ENCODE data around the gene MIB1. TPM values are rescaled to one million over a fixed set of nuclear protein-coding genes. Genes with fewer than 3 reads are reported as not detected.

Gene MIB1
- total RNA-seq, 2 experiments from 2014 or later, result 34.6 to 37.4 TPM

DNA sequence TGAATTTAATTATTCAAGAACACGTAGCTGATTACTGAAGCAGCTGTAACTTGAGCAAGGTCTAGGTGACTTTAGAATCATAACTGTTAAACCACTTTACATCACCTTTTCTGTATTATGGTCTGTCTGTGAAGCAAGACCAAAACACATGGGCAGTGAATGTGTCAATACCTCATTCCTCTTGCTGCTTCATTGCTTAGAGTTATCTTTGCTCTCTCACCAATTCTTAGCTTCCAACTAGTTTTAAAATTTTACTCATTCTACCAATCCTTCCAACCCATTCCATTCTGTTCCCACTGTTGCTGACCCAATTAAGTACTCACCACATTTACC, 80.2 kb downstream of the MIB1 start:
- DNase-seq, result no peak
- no peak for ATAC-seq
- ChIA-PET CTCF (interaction anchor here (0.6 to 2.0 kb wide), 8 partner anchors 10 to 32 kb away, joined by 3 to 8 read pairs (median 3); no protein-coding TSS in a partner anchor), POLR2A (no interaction called here)
- no peak overlapping the region for H3K27ac Mint-ChIP-seq
- H3K4me1 Mint-ChIP-seq (ENCODE audit: low read depth), result no peaks in the 10 kb centered on the region
- no peaks in the 10 kb centered on the region for H3K27me3 Mint-ChIP-seq
- no peak overlapping the region for H3K4me3 Mint-ChIP-seq
- TF ChIP-seq, protein P1, sequence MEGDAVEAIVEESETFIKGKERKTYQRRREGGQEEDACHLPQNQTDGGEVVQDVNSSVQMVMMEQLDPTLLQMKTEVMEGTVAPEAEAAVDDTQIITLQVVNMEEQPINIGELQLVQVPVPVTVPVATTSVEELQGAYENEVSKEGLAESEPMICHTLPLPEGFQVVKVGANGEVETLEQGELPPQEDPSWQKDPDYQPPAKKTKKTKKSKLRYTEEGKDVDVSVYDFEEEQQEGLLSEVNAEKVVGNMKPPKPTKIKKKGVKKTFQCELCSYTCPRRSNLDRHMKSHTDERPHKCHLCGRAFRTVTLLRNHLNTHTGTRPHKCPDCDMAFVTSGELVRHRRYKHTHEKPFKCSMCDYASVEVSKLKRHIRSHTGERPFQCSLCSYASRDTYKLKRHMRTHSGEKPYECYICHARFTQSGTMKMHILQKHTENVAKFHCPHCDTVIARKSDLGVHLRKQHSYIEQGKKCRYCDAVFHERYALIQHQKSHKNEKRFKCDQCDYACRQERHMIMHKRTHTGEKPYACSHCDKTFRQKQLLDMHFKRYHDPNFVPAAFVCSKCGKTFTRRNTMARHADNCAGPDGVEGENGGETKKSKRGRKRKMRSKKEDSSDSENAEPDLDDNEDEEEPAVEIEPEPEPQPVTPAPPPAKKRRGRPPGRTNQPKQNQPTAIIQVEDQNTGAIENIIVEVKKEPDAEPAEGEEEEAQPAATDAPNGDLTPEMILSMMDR (IDR thresholded peaks at IDR 0.05), result no peak
- H3K9me3 Mint-ChIP-seq, result no peaks in the 10 kb centered on the region
- intact Hi-C loops (cut with micrococcal nuclease), result no loop called here
- peaks cover 21% of the 10 kb centered on the region for H3K36me3 Mint-ChIP-seq (ENCODE audit: low read depth)

DNA sequence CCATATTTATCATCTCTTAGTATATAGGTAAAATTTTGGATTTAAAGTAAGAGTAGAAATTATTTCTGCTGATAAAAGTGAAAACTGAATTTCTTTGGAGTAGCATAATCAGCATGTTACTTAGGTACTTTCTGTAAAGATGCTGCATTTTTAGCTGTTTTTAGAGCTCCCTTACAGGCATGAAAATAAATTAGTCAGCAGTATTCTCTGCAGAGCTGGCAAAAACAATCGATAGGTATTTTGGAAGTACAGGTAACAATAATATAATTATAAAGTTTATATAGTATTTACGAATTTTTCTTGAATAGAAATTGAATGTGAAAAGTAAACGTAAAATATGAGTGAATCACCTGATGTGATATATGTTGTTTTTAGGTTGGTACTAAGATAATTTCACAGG, 83.3 kb downstream of the MIB1 start:
- CTCF ChIA-PET, result interaction anchor here (1.0 kb wide), 1 partner anchor 49 kb away, joined by 3 read pairs; no protein-coding TSS in a partner anchor
- TF ChIP-seq, protein P1 (IDR thresholded peaks at IDR 0.05), result no peak

DNA sequence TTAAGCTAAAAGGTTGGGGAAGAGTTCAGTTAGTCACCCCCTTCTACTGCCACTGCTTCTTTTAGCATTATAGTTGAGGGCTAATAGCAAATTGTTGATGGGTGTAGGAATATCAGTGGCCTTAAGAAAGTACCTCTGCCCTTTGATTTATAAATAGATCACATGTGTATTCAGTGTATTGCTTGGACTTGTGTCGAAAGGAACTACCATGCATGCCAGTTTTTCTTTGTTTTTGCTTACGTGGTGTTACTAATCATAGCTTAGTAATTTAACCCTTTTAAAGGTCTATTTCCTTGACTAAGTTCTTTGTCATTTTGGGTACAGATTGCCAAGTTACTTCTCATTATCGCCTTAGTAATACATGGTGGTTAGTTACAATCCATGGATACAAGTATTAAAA, 85.6 kb downstream of the MIB1 start:
- H3K9me3 Mint-ChIP-seq, result no peaks in the 10 kb centered on the region
- TF ChIP-seq, protein P1 (IDR thresholded peaks at IDR 0.05), result no peak
- POLR2A ChIA-PET, result interaction anchor here (1.0 kb wide), 1 partner anchor 16 kb away, joined by 3 read pairs; no protein-coding TSS in a partner anchor
- peaks cover 3% of the 10 kb centered on the region for H3K36me3 Mint-ChIP-seq (ENCODE audit: low read depth)
- no peak for DNase-seq
- H3K27me3 Mint-ChIP-seq, result no peaks in the 10 kb centered on the region
- H3K4me3 Mint-ChIP-seq, result no peak overlapping the region
- H3K4me1 Mint-ChIP-seq (ENCODE audit: low read depth), result no peaks in the 10 kb centered on the region
- intact Hi-C loops (cut with micrococcal nuclease), result no loop called here
- H3K27ac Mint-ChIP-seq, result no peak overlapping the region
- CTCF ChIA-PET, result interaction anchor here (0.6 to 1.0 kb wide), 2 partner anchors 25 to 673 kb away, joined by 3 read pairs; no protein-coding TSS in a partner anchor
- ATAC-seq, result no peak

More for the DNA sequence above, 83.3 kb downstream of the MIB1 start:
- POLR2A ChIA-PET, result no interaction called here
- ATAC-seq (no peak), DNase-seq (no peak)
- Mint-ChIP-seq H3K4me1 (ENCODE audit: low read depth) (no peaks in the 10 kb centered on the region), H3K27ac (no peak overlapping the region), H3K27me3 (no peaks in the 10 kb centered on the region), H3K36me3 (ENCODE audit: low read depth) (peaks cover 12% of the 10 kb centered on the region), H3K4me3 (no peak overlapping the region), H3K9me3 (no peaks in the 10 kb centered on the region)
- intact Hi-C loops (cut with micrococcal nuclease), result no loop called here

DNA sequence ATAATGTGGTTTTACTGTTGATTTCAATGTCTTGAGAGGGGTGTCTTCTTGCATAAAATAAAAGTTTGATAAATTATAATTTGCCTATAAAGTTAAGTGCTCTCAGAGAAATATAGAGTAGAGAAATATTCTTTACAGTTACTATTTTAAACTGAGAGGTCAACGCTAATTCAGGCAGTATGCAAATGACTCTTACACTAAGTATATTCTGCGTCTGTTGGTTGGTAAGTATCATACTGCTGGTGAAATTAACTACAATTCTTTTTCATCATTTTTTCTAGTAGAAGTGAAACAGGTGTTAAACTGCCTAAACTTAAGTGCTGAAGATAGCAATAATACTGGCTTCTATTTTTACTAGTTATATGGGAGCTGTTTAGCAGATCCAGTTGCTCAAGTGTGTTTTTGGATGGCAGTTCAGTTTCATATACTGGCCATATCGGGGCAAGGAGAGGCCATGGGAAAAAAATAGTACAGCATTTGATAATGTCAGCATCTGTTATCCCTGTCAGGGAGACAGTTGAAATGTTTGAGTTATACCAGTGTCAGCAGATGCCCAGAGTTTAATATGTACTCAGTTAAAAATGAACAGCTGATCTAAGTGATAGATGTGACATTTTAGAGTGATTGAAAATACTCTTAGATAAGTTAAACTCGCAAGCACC, 86.2 kb downstream of the MIB1 start:
- Mint-ChIP-seq H3K36me3 (ENCODE audit: low read depth) (peaks cover 1% of the 10 kb centered on the region), H3K9me3 (no peaks in the 10 kb centered on the region), H3K4me3 (no peak overlapping the region), H3K27me3 (no peaks in the 10 kb centered on the region), H3K4me1 (ENCODE audit: low read depth) (no peaks in the 10 kb centered on the region), H3K27ac (no peak overlapping the region)
- intact Hi-C loops (cut with micrococcal nuclease), result no loop called here
- TF ChIP-seq, protein P1 (IDR thresholded peaks at IDR 0.05), result no peak
- ATAC-seq (no peak), DNase-seq (no peak)
- CTCF ChIA-PET, result interaction anchor here (1.0 kb wide), 1 partner anchor 24 kb away, joined by 3 read pairs; no protein-coding TSS in a partner anchor
- POLR2A ChIA-PET, result interaction anchor here (1.0 kb wide), 1 partner anchor 15 kb away, joined by 3 read pairs; no protein-coding TSS in a partner anchor

DNA sequence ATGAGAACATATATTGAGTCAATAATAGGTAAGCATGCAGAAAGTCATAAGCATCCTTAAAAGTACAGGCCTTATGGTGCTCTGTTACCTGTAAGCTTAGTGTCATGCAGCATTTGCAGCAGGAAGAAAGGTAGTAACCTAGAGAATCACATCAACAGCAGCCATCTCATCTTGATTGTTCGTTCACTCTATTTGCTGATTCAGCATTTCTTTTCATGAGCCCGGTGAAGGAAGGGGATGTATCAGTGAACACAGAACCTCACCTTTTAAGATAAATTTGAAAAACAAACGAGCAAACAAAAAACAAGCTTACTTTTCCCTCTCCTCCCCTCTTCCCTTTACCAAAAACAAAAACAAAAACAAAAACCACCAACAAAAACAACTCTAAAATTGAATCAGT, 89.9 kb downstream of the MIB1 start:
- H3K9me3 Mint-ChIP-seq, result no peaks in the 10 kb centered on the region
- H3K36me3 Mint-ChIP-seq (ENCODE audit: low read depth), result peaks cover 2% of the 10 kb centered on the region
- H3K27me3 Mint-ChIP-seq, result no peaks in the 10 kb centered on the region
- no peak for DNase-seq
- H3K27ac Mint-ChIP-seq, result no peak overlapping the region
- H3K4me1 Mint-ChIP-seq (ENCODE audit: low read depth), result no peaks in the 10 kb centered on the region
- ATAC-seq, result no peak
- ChIA-PET POLR2A (no interaction called here), CTCF (interaction anchor here (1.1 to 1.7 kb wide), 2 partner anchors 10 to 183 kb away, joined by 3 to 8 read pairs; no protein-coding TSS in a partner anchor)
- intact Hi-C loops (cut with micrococcal nuclease), result no loop called here
- no peak overlapping the region for H3K4me3 Mint-ChIP-seq
- TF ChIP-seq, protein P1 (IDR thresholded peaks at IDR 0.05), result no peak

Measured in activated CD8-positive, alpha-beta T cell treated with anti-CD3 and anti-CD28 coated beads for 36 hours (primary cell).